GM21390 (cell line): ENCODE results near the gene ABHD14A.
A peak's percentile ranks its signal among the peaks of the same experiment; 100 is the strongest.
"Not testable (repeated sequence)": the region's sequence is repeated elsewhere in the genome, so short reads cannot be mapped to it uniquely, and the experiment has no call there.

Experiments used
- ATAC-seq: cut with Tn5 transposase; IDR thresholded peaks from one replicate; pipeline ENCODE4 v1.9.1; 2021; ENCODE audit not compliant: unreplicated experiment

Gene ABHD14A

GRCh38 chr3:51970606-51971300, 4.1 kb upstream of the ABHD14A start:
- ATAC-seq = no peak

GRCh38 chr3:51971350-51971749, 3.5 kb upstream of the ABHD14A start:
- no peak for ATAC-seq

GRCh38 chr3:51974277-51974962, 444 bp upstream of the ABHD14A start:
- ATAC-seq = peak; percentile 5

- no peak for ATAC-seq
Measured at GRCh38 chr3:51975852-51976549, 1.1 kb downstream of the ABHD14A start.

- ATAC-seq = no peak
Measured at GRCh38 chr3:51977446-51978142, 2.7 kb downstream of the ABHD14A start.

- ATAC-seq = no peak
Measured at GRCh38 chr3:51978143-51978502, 3.3 kb downstream of the ABHD14A start.

- ATAC-seq = no peak
Measured at GRCh38 chr3:51980253-51980652, 5.4 kb downstream of the ABHD14A start.

GRCh38 chr3:51982352-51982837, 7.5 kb downstream of the ABHD14A start:
- peak; percentile 48 for ATAC-seq

- peak; percentile 77 for ATAC-seq
Measured at GRCh38 chr3:51982838-51983577, 8.1 kb downstream of the ABHD14A start, which contains the start of gene ACY1. Gene ACY1 (plus strand): TSS chr3:51983535. CDS start chr3:51984065, 530 bp downstream.

- ATAC-seq = no peak
Measured at GRCh38 chr3:51983578-51984268, 8.9 kb downstream of the ABHD14A start.

GRCh38 chr3:51984269-51984647, 9.4 kb downstream of the ABHD14A start:
- no peak for ATAC-seq

- no peak for ATAC-seq
Measured at GRCh38 chr3:51985063-51985462, 10.2 kb downstream of the ABHD14A start.

- no peak for ATAC-seq
Measured at GRCh38 chr3:51986010-51986947, 11.4 kb downstream of the ABHD14A start.

GRCh38 chr3:51987568-51987967, 12.7 kb downstream of the ABHD14A start:
- ATAC-seq = no peak

- ATAC-seq = no peak
Measured at GRCh38 chr3:51988286-51989146, 13.7 kb downstream of the ABHD14A start.

GRCh38 chr3:51990501-51990971, 15.7 kb downstream of the ABHD14A start:
- not testable (repeated sequence) for ATAC-seq

GRCh38 chr3:51992017-51992682, 17.3 kb downstream of the ABHD14A start:
- ATAC-seq = no peak
